Activated B cell treated with CpG ODN at 0.5 μM for 24 hours (primary cell): ENCODE results near the gene DSCAML1. TPM values are rescaled to one million over a fixed set of nuclear protein-coding genes. Genes with fewer than 3 reads are reported as not detected.

Source experiments
- ATAC-seq: fragments of 200-7000 bp; cut with Tn5 transposase; one replicate; pipeline ENCODE4 v1.10.0; 2021; ENCODE audit warnings: low read depth, mild to moderate bottlenecking, moderate library complexity
- CTCF ChIA-PET: fragments of 350-600 bp; sonication (Branson Sonifier 250); formaldehyde crosslinking; loops from one replicate; lab custom pipeline; 2021; ENCODE audit warnings: antibody characterized with exemption; lab: Charles Lee
- POLR2A ChIA-PET: fragments of 350-600 bp; sonication (Branson Sonifier 250); formaldehyde crosslinking; loops from one replicate; lab custom pipeline; 2021; ENCODE audit warnings: antibody characterized with exemption; lab: Charles Lee
- DNase-seq: peaks from one replicate; pipeline ENCODE4 v3.0.0; 2022
- H3K27ac Mint-ChIP-seq: one replicate; pipeline ENCODE4 v1.8.0; 2020; ENCODE audit warnings: mixed read lengths
- H3K27me3 Mint-ChIP-seq: one replicate; pipeline ENCODE4 v1.8.0; 2021; ENCODE audit warnings: mixed read lengths
- H3K36me3 Mint-ChIP-seq: one replicate; pipeline ENCODE4 v1.8.0; 2021; ENCODE audit warnings: low read depth, mixed read lengths
- H3K4me1 Mint-ChIP-seq: one replicate; pipeline ENCODE4 v1.8.0; 2021; ENCODE audit warnings: mixed read lengths
- H3K4me3 Mint-ChIP-seq: one replicate; pipeline ENCODE4 v1.8.0; 2020; ENCODE audit warnings: mild to moderate bottlenecking, mixed read lengths
- H3K9me3 Mint-ChIP-seq: one replicate; pipeline ENCODE4 v1.8.0; 2020; ENCODE audit warnings: mixed read lengths
- intact Hi-C: fragments of 100-400 bp; cut with micrococcal nuclease; formaldehyde crosslinking; loops from one replicate; pipeline ENCODE4 v1.15.1; 2024
- total RNA-seq: library from RNA; stranded (reverse); gene quantifications from 2 replicates; pipeline ENCODE4 v1.2.3, GENCODE V29; 2022
- TF ChIP-seq, protein P1 (sequence below): fragments of 200-600 bp; IDR thresholded peaks from one replicate; pipeline ENCODE4 v1.8.0; 2022; ENCODE audit warnings: antibody characterized with exemption, mild to moderate bottlenecking

DSCAML1 gene
- total RNA-seq, 1 donor from 2014 or later = 3.6 TPM

- Mint-ChIP-seq H3K9me3 (no peaks in the 10 kb centered on the region), H3K4me1 (no peaks in the 10 kb centered on the region), H3K27me3 (peaks cover 17% of the 10 kb centered on the region), H3K36me3 (no peaks in the 10 kb centered on the region), H3K4me3 (no peak overlapping the region), H3K27ac (no peak overlapping the region)
- intact Hi-C loops = no loop called here
- no peak for ATAC-seq
- DNase-seq = no peak
- CTCF ChIA-PET = no interaction called here
- POLR2A ChIA-PET = no interaction called here
- TF ChIP-seq, protein P1, sequence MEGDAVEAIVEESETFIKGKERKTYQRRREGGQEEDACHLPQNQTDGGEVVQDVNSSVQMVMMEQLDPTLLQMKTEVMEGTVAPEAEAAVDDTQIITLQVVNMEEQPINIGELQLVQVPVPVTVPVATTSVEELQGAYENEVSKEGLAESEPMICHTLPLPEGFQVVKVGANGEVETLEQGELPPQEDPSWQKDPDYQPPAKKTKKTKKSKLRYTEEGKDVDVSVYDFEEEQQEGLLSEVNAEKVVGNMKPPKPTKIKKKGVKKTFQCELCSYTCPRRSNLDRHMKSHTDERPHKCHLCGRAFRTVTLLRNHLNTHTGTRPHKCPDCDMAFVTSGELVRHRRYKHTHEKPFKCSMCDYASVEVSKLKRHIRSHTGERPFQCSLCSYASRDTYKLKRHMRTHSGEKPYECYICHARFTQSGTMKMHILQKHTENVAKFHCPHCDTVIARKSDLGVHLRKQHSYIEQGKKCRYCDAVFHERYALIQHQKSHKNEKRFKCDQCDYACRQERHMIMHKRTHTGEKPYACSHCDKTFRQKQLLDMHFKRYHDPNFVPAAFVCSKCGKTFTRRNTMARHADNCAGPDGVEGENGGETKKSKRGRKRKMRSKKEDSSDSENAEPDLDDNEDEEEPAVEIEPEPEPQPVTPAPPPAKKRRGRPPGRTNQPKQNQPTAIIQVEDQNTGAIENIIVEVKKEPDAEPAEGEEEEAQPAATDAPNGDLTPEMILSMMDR = no peak
Observed at GRCh38 chr11:117720061-117720511, 76.9 kb downstream of the DSCAML1 start.

DNA sequence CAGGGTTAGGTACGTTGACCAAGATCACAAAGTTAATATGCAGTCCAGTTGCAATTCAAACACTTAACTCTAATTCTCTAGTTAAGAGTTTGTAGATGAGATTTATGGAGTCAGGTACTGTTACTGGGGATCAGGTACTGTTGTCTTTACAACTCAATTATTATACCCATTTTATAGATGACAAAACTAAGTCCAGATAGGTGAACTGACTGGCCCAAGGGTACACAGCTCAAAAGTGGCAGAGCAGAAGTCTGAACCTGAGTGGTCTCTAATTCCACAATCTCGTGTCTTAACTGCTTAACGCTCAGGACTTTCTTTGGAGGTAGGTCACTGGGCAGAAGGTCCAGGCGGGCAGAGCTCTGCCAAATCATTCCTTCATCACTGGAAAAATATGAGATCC is 77.5 kb downstream of the DSCAML1 start:
- no peaks in the 10 kb centered on the region for H3K4me1 Mint-ChIP-seq
- TF ChIP-seq, protein P1 = no peak
- no peak overlapping the region for H3K4me3 Mint-ChIP-seq
- peaks cover 17% of the 10 kb centered on the region for H3K27me3 Mint-ChIP-seq
- intact Hi-C loops = no loop called here
- no peaks in the 10 kb centered on the region for H3K36me3 Mint-ChIP-seq
- CTCF ChIA-PET = no interaction called here
- H3K27ac Mint-ChIP-seq = no peak overlapping the region
- no peaks in the 10 kb centered on the region for H3K9me3 Mint-ChIP-seq
- DNase-seq (no peak), ATAC-seq (no peak)
- POLR2A ChIA-PET = no interaction called here

DNA sequence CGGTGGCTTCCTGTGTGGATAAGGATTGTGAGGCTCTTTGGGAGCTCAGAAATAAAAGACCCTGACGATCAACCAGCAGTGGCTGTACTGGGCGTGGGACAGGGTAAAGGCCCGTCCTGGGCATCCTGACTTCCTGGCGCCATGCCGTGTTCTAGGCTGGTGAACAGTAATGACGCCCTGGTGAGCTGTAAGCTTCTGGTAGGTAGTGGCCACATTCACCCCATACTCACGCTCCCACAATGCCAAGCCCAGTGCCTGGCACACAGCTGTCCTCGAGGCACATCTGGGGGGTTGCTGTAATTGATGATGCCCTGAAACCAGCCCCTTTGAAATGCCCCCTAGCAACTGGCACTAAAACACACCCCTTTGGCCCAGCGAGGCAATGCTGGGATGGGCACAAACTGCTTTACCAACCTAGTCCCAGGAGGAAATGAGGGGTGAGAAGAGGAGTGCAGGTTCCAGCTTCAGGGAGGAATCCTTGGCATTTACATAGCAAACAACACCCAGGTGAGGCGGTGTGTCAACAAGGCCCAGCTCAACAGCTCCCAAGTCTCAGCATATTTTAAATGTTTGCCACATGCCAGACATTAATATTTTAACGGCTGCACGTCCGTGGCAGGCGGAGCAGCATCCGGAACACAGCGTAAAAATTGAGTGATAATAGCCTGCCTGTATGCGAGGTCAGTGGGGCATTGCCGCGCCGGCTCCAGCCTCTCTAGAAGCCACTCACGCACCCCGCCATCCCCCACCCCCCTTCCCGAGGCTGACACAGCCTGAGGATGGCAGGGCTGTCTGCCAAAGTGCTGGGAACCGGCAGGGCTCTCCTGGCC is 79.3 kb downstream of the DSCAML1 start:
- Mint-ChIP-seq H3K9me3 (no peaks in the 10 kb centered on the region), H3K27me3 (peaks cover 30% of the 10 kb centered on the region), H3K36me3 (no peaks in the 10 kb centered on the region), H3K4me1 (no peaks in the 10 kb centered on the region), H3K4me3 (no peak overlapping the region), H3K27ac (no peak overlapping the region)
- DNase-seq (no peak), ATAC-seq (no peak)
- ChIA-PET CTCF (no interaction called here), POLR2A (no interaction called here)
- TF ChIP-seq, protein P1 = no peak
- intact Hi-C loops = no loop called here

GRCh38 chr11:117716521-117717440 is 80.2 kb downstream of the DSCAML1 start:
- ChIA-PET POLR2A (no interaction called here), CTCF (no interaction called here)
- no peak for ATAC-seq
- Mint-ChIP-seq H3K4me1 (no peaks in the 10 kb centered on the region), H3K36me3 (no peaks in the 10 kb centered on the region), H3K27ac (no peak overlapping the region), H3K27me3 (peaks cover 32% of the 10 kb centered on the region), H3K9me3 (no peaks in the 10 kb centered on the region), H3K4me3 (no peak overlapping the region)
- TF ChIP-seq, protein P1 = no peak
- no peak for DNase-seq
- intact Hi-C loops = no loop called here

DNA sequence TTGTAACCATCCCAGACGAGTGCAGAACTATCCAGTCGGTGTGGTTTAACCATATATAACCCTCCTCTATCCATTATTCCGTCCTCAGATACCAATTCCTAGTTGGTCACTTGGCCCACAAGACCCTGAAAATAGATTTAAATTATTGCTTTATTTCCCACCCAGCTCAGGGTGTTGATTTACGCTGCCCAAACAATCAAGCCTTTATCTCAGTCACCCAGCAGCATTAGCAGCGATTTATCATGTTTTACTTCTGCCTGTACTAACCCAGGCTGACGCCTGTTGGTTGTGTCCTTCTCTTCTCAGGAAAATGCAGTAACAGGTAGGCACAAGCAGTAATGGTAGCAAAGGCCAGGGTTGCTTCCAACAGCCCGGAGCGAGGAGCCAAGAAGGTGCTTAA is 81.2 kb downstream of the DSCAML1 start:
- ATAC-seq (no peak), DNase-seq (no peak)
- TF ChIP-seq, protein P1 = no peak
- POLR2A ChIA-PET = no interaction called here
- Mint-ChIP-seq H3K36me3 (no peaks in the 10 kb centered on the region), H3K4me3 (no peak overlapping the region), H3K9me3 (no peaks in the 10 kb centered on the region), H3K27me3 (peaks cover 39% of the 10 kb centered on the region), H3K27ac (no peak overlapping the region), H3K4me1 (no peaks in the 10 kb centered on the region)
- intact Hi-C loops = loop anchor here (2.0 kb wide), 1 partner anchor 19 kb away; no protein-coding TSS in a partner anchor
- CTCF ChIA-PET = no interaction called here
